ENCODE data around the gene KDM5A.

- TF ChIP-seq EP300 (IDR thresholded peaks at IDR 0.05; ENCODE audit: borderline replicate concordance in 1 of 2, control insufficient read depth in 1 of 2, low read depth in 2 of 2, low read length in 2 of 2), result no peak
- TF ChIP-seq, protein P1, sequence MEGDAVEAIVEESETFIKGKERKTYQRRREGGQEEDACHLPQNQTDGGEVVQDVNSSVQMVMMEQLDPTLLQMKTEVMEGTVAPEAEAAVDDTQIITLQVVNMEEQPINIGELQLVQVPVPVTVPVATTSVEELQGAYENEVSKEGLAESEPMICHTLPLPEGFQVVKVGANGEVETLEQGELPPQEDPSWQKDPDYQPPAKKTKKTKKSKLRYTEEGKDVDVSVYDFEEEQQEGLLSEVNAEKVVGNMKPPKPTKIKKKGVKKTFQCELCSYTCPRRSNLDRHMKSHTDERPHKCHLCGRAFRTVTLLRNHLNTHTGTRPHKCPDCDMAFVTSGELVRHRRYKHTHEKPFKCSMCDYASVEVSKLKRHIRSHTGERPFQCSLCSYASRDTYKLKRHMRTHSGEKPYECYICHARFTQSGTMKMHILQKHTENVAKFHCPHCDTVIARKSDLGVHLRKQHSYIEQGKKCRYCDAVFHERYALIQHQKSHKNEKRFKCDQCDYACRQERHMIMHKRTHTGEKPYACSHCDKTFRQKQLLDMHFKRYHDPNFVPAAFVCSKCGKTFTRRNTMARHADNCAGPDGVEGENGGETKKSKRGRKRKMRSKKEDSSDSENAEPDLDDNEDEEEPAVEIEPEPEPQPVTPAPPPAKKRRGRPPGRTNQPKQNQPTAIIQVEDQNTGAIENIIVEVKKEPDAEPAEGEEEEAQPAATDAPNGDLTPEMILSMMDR (IDR thresholded peaks at IDR 0.05 in 2 of 3, conservative IDR thresholded peaks at IDR 0.05 in 1 of 3; ENCODE audit: control insufficient read depth in 2 of 3, extremely low read depth in 1 of 3, insufficient read depth in 1 of 3, low read depth in 3 of 3, low read length in 3 of 3), result no peak
- TF ChIP-seq SP1 (IDR thresholded peaks at IDR 0.05; ENCODE audit: low read depth, low read length), result no peak
- TF ChIP-seq POLR2AphosphoS5 (IDR thresholded peaks at IDR 0.05; ENCODE audit: low read length), result no peak
Measured at GRCh38 chr12:237026-237815, 151.9 kb downstream of the KDM5A start.
